T-helper 2 cell (primary cell): ENCODE results near the gene ST3GAL3.

ENCODE experiments used
- DNase-seq, 5 experiments: peaks; one replicate each; pipeline versions ENCODE4 v3.0.0 to v3.0.0-alpha.2; 2012 to 2022

ST3GAL3 gene

GRCh38 chr1:43851561-43852338 lies 144.4 kb downstream of the ST3GAL3 start:
- no peak for DNase-seq

DNA sequence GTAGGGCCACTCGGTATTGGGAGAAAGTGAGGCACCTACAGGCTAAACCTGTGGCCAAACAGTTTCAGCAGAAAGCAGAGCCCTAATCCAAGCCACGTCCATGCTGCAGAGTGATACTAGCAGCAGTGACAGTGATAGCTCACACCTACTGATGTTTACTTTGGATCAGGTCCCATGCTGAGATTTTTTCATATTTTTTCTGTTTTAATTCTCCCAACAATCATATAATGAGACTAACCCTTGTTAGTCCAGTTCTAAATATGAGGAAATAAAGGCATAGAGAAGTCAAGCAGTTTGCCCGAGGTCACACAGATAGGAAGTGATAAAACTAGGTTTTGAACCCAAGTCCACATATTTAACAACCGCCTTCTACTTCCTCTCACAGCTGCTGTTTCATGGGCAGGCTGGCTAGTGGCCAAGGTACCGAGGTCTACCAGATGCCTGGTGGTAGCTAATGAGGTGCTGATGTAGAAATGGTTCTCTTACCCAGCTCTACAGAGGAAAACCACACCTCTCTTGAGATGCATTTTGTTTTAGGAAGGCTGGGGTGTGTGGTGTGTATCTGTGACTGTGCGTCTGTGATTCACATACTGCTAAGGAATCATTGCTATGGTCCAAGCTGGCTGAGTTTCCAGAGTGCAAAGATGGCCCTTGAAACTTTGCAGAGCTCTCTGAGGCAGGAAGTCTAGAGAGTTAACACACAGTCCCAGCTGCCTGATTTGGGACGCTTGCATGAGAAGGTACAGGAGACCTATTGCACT lies 146.0 kb downstream of the ST3GAL3 start:
- DNase-seq, result peak in 2 of 5 experiments; percentile 30 to 60

DNA sequence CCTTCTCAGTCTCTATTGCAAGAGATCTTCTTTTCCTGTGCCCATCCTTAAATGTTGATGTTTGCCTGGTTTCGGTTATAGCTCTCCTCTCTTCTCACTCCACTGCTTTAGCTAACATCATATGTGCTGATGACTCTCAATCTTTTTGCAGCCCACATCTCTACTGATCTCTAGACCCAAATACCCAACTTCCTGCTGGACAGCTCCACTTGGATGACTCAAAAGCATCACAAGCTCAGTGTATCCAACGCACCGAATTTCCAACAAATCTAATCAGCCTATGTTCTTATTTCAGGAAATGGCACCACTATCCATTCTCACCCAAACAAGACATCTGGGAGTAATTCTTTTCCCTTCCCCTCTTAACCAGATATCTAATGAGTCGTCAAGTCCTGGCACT lies 147.1 kb downstream of the ST3GAL3 start:
- no peak for DNase-seq

GRCh38 chr1:43856188-43856587 lies 148.9 kb downstream of the ST3GAL3 start:
- no peak for DNase-seq

- DNase-seq, result no peak
These were observed 149.8 kb downstream of the ST3GAL3 start for GRCh38 chr1:43857163-43857562.

DNA sequence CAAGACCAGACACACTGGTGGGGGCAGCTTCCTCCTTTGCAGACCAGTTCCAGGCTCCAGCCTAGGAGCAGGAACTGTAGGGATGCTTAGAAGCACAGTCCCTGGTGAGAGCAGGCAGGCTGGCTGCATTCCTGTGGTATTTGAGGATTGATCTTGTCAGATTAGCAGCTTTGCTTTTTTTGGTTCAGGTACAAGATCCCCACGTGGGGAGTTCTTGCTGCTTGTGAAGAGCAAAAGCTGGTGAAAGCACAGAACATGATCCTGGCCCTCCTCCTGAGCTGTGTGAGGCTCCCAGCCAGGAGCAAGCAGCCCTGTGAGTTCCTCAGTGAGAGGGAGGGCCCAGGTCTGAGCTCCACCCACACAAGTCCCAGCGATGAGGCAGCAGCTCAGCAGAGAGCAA lies 151.0 kb downstream of the ST3GAL3 start:
- no peak for DNase-seq

DNA sequence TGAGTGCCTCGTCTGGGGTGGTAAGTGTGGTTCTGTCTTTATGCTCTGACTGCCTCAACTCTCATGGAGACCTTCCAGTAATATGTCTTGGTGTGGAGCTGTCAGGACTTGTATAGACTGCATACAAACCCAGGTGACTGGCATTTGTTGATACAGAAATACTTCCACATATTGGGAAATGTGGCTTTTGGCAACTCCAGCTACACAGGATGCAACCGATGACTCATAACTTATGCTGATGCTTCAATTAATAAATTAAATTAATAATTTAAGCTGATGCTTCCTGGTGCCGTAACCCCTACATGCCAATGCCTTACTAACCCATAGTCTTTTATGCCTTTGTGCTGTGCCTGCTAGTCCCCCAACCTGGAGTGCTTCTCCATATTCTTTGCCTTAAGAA lies 154.0 kb downstream of the ST3GAL3 start:
- DNase-seq, result no peak

- DNase-seq, result no peak
These were observed 154.8 kb downstream of the ST3GAL3 start for GRCh38 chr1:43861988-43862735.

GRCh38 chr1:43864111-43865045 lies 157.0 kb downstream of the ST3GAL3 start:
- DNase-seq, result no peak

GRCh38 chr1:43866201-43866600 lies 158.9 kb downstream of the ST3GAL3 start:
- DNase-seq, result no peak

- no peak for DNase-seq
These were observed 160.8 kb downstream of the ST3GAL3 start for GRCh38 chr1:43867976-43868740.

GRCh38 chr1:43868741-43869067 lies 161.4 kb downstream of the ST3GAL3 start:
- no peak for DNase-seq

DNA sequence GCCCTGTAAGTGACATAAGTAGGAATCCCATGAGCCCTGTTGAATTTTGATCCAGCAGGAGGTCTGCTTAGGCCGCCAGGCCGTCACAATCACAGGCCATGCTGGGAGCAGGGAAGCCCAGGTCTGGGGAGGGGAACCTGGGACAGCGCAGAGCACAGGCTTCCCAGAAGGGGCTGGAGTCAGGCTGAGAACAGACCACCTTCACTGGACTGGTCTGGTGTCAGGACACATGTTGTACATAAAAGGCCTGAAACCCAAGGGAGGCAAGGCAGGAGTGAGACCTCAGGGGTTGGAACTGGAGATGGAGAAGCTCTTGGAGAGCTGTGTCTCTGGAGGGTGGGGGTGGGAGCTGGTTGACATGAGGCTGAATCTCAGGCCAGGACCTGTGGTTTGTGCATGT lies 163.0 kb downstream of the ST3GAL3 start:
- DNase-seq, result no peak

DNA sequence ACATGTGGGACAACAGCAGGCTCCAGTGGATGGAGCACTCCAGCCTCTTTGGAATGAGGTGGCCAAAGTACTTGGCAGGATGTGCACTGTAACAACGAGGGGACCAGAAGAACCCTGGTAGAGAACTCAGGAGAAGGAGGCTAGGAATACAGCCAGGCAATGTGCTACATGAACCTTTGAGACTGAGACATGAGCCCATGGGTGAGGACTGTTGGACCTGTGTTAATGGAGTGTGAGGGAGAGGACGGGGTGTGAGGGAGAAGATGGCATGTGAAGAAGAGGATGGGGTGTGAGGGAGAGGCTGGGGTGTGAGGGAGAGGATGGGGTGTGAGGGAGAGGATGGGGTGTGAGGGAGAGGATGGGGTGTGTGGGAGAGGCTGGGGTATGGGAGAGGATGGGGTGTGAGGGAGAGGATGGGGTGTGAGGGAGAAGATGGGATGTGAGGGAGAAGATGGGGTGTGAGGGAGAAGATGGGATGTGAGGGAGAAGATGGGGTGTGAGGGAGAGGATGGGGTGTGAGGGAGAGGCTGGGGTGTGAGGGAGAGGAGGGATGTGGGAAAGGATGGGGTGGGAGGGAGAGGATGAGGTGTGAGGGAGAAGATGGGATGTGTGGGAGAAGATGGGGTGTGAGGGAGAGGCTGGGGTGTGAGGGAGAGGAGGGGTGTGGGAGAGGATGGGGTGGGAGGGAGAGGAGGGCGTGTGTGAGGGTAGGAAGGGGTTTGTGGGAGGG lies 164.0 kb downstream of the ST3GAL3 start:
- DNase-seq, result no peak

DNA sequence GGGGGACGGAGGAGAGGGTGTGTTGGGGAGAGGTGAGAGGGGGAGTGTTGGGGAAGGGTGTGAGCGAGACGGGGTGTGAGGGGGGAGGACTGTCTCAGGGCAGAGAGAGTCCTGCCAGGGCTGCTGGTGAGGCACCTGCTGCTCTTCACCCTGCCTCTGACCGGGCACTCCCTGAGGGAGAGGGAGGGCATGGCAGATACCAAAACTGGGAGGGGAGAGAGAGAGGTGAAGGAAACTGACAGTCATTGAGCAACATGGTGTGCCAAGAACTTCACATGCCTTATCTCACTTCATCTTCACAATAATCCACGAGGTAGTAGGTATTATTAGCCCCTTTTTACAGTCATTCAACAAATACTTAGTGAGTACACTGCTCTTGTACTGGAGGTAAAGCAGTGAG lies 164.9 kb downstream of the ST3GAL3 start:
- DNase-seq, result no peak

- DNase-seq, result no peak
These were observed 166.5 kb downstream of the ST3GAL3 start for GRCh38 chr1:43873851-43874250.

DNA sequence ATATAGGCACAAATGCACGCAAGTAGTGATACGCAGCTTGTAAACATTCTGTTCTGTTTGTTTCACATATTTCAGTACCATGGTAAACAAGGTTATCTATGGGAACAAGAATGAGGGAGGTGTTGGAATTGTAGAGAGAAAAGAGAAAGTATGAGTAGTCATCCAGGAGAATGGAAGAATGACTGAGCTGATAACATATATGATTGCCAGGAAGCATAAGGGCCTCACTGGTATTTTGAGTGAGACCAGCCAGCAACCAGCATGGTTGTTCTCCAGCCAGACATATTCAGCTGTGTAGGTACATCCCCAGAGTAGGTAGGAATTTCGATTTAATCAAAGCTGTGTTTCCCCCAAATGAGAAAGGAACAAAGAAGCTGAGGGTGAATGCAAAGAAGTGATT lies 167.4 kb downstream of the ST3GAL3 start:
- no peak for DNase-seq

DNA sequence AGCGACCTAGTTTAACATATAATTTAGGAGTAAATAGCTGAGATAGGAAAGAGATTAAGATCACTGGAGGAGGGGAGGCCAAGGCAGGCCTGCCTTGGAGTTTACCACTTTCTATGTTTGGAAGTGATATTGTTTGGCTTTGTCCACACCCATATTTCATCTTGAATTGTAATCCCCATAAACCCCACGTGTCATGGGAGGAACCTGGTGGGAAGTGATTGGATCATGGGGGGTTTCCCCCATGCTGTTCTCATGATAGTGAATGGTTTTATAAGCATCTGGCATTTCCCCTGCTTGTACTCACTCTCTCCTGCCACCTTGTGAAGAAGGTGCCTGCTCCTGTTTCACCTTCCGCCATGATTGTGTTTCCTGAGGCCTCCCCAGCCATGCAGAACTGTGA lies 168.0 kb downstream of the ST3GAL3 start:
- DNase-seq, result no peak

DNA sequence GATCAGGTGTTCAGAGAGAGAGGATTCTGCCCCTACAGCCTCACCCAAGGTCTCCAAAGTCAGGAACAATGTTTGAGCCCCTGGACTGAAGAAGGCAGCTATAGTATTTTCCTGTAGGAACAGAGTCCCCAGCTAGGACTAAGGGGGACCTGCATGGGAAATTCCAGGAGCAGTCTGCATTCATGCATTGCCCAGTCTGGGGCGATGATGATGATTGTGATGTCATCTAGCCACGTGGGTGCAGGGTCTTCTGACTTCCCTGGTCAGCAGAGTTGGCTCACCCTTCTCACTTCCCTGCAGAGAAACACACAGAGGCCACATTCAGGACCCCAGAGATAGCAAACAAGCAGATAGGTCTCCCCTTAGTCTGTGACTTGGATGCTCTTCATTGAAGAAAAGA lies 169.8 kb downstream of the ST3GAL3 start:
- no peak for DNase-seq

DNA sequence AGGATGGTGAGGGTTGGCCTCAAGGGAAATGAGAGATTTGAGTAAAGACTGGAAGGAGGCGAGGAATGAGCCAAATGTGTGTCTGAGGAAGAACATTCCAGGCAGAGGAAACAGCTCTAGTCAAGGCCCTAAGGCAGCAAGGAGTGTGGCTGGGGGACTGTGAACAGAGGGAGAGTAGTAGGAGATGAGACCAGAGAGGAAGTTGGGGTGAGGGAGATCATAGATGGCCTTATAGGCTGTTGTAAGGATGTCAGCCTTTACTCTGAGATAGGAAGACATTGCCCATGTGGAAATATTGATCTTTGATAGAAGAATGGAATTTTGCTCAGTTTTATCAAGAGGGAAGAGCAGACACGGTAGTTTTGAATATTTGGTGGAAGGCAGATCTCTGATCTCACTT lies 171.1 kb downstream of the ST3GAL3 start:
- peak in 1 of 5 experiments; percentile 15 for DNase-seq

- DNase-seq, result peak in 1 of 5 experiments; percentile 67
These were observed 171.5 kb downstream of the ST3GAL3 start for GRCh38 chr1:43878854-43879253.
